ENCODE data around the gene DUOXA1.

- TF ChIP-seq CTCF (optimal IDR thresholded peaks at IDR 0.05 in 1 of 3, IDR thresholded peaks at IDR 0.05 in 1 of 3, conservative IDR thresholded peaks at IDR 0.05 in 1 of 3; ENCODE audit: extremely low read depth in 1 of 3, insufficient read depth in 2 of 3, low read length in 3 of 3) (no peak), EZH2 (IDR thresholded peaks at IDR 0.05; ENCODE audit: low read length) (no peak)
These were observed 44.9 kb upstream of the DUOXA1 start for GRCh38 chr15:45174577-45174976.

Data from keratinocyte (primary cell).